Right atrium auricular region (tissue), 2 donors: Measurements from ENCODE around the gene ARHGEF28. TPM values are rescaled to one million over a fixed set of nuclear protein-coding genes. Genes with fewer than 3 reads are reported as not detected.

ENCODE experiments used
- DNase-seq: peaks from one replicate; pipeline ENCODE4 v3.0.0-alpha.2; 2019; ENCODE audit warnings: low spot score
- H3K27ac ChIP-seq, 2 donors: fragments of 200-600 bp; sonication (generic); 1 replicate in 1 of 2; 2 replicates in 1 of 2; pipeline ENCODE4 v1.5.1; 2016 to 2019
- H3K27me3 ChIP-seq, 2 donors: fragments of 200-600 bp; sonication (generic); one replicate each; pipeline versions ENCODE4 v1.5.1 to v1.6.0; 2017 to 2019
- H3K36me3 ChIP-seq: fragments of 200-600 bp; sonication (generic); one replicate; pipeline ENCODE4 v1.5.1; 2016
- H3K4me1 ChIP-seq, 2 donors: fragments of 200-600 bp; sonication (generic); one replicate each; pipeline versions ENCODE4 v1.5.1 to v1.6.0; 2017 to 2019
- H3K4me3 ChIP-seq, 2 donors: fragments of 200-600 bp; sonication (generic); 1 replicate in 1 of 2; 2 replicates in 1 of 2; pipeline ENCODE4 v1.5.1; 2017 to 2019; ENCODE audit warnings: mild to moderate bottlenecking in 1 of 2, moderate library complexity in 1 of 2
- H3K9me3 ChIP-seq, 2 donors: fragments of 200-600 bp; sonication (generic); one replicate each; pipeline ENCODE4 v1.5.1; 2019
- total RNA-seq, 2 donors: library from RNA; depleted of rRNA; stranded (reverse); fragments of >200 nt; gene quantifications; one replicate each; pipeline ENCODE4 v1.1.0, GENCODE V29; 2016
- TF ChIP-seq, protein P1 (sequence below), 2 donors: fragments of 200-600 bp; sonication (generic); IDR thresholded peaks; one replicate each; pipeline ENCODE4 v1.5.1; 2019; ENCODE audit warnings: antibody characterized with exemption in 2 of 2

ARHGEF28 gene
- total RNA-seq, 2 donors from 2014 or later, result 1.0 to 2.9 TPM

DNA sequence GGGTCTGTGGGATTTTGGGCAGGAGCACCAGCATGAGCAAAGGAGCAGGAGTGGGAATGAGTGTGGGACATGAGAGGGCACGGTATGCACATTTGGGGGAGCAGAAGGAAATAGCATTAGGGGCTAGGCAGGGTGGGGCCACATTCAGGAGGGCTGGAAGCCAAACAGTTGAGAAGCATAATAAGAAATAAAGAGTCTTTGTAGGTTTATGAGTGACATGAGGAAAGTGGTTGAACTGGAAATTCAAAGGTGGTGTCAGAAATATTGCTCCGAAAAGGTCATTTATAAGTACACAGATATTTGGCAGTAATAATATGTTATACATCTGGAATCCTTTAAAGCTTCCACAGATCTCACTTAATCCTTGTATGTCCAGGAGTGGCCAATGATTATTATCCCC, 26.4 kb downstream of the ARHGEF28 start:
- Histone ChIP-seq H3K36me3 (no peaks in the 10 kb centered on the region), H3K27me3 (no peaks in the 10 kb centered on the region), H3K4me3 (no peak overlapping the region), H3K9me3 (no peaks in the 10 kb centered on the region), H3K27ac (no peak overlapping the region), H3K4me1 (no peaks in the 10 kb centered on the region)
- no peak for DNase-seq
- TF ChIP-seq, protein P1, sequence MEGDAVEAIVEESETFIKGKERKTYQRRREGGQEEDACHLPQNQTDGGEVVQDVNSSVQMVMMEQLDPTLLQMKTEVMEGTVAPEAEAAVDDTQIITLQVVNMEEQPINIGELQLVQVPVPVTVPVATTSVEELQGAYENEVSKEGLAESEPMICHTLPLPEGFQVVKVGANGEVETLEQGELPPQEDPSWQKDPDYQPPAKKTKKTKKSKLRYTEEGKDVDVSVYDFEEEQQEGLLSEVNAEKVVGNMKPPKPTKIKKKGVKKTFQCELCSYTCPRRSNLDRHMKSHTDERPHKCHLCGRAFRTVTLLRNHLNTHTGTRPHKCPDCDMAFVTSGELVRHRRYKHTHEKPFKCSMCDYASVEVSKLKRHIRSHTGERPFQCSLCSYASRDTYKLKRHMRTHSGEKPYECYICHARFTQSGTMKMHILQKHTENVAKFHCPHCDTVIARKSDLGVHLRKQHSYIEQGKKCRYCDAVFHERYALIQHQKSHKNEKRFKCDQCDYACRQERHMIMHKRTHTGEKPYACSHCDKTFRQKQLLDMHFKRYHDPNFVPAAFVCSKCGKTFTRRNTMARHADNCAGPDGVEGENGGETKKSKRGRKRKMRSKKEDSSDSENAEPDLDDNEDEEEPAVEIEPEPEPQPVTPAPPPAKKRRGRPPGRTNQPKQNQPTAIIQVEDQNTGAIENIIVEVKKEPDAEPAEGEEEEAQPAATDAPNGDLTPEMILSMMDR (IDR thresholded peaks at IDR 0.05), result no peak

DNA sequence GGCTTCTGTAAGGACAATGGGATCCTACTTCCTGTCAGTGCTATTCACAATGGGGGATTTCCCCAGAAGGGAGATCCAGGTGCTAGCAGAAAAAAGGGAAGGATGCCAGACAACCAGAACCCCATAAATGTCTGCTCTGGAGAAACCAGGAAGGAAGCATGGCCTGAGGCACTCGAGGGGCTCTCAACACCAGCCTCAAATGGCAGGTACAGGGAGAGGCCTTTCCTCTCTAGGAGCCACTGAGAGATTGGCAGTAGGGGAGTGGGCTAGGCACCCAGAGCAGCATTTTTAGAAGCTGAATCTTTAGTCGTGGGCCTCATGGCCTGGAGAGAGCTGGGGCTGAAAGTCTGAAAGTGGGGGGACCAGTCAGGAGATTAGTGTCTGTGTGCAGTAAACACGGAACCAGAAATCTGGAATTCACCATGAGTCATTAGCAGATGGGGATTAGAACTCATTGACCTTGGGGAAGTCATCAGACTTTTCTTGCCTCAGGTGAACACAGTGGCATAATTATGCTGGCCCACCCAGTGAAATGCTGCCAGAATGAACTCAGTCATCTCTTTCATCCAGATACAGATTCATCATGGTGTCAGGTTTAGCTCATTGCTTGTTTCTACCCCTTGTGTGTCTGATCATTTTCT, 28.3 kb downstream of the ARHGEF28 start:
- no peak overlapping the region for H3K27ac ChIP-seq
- no peak for DNase-seq
- no peaks in the 10 kb centered on the region for H3K27me3 ChIP-seq
- no peaks in the 10 kb centered on the region for H3K4me1 ChIP-seq
- no peak overlapping the region for H3K4me3 ChIP-seq
- no peaks in the 10 kb centered on the region for H3K36me3 ChIP-seq
- TF ChIP-seq, protein P1 (IDR thresholded peaks at IDR 0.05), result no peak
- H3K9me3 ChIP-seq, result no peaks in the 10 kb centered on the region

DNA sequence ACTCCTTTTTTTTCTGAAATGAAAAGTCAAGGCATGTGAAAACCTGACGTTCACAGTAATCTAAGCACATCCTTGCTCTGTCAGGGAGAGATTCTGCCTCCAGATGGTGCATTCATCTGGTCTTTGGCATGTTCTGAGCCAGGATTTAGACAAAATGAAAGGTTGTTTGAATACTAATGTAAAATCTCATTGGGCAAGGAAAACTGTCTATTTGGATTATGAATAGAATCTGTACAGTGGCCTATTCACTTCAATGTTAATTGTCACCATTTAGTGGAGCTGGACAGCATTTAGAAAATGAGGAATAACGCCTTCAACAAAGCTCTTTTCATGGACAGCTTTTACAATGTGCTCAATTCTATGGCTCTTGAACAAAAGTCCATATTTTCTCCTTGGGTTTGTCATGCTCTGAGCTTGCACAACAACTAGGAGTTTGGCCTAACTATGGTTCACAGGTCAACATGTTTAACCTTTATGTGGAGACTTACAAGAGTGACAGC, 28.9 kb downstream of the ARHGEF28 start:
- no peak for DNase-seq
- H3K27ac ChIP-seq, result no peak overlapping the region
- no peaks in the 10 kb centered on the region for H3K36me3 ChIP-seq
- H3K27me3 ChIP-seq, result no peaks in the 10 kb centered on the region
- no peaks in the 10 kb centered on the region for H3K9me3 ChIP-seq
- H3K4me1 ChIP-seq, result no peaks in the 10 kb centered on the region
- H3K4me3 ChIP-seq, result no peak overlapping the region
- TF ChIP-seq, protein P1 (IDR thresholded peaks at IDR 0.05), result no peak

DNA sequence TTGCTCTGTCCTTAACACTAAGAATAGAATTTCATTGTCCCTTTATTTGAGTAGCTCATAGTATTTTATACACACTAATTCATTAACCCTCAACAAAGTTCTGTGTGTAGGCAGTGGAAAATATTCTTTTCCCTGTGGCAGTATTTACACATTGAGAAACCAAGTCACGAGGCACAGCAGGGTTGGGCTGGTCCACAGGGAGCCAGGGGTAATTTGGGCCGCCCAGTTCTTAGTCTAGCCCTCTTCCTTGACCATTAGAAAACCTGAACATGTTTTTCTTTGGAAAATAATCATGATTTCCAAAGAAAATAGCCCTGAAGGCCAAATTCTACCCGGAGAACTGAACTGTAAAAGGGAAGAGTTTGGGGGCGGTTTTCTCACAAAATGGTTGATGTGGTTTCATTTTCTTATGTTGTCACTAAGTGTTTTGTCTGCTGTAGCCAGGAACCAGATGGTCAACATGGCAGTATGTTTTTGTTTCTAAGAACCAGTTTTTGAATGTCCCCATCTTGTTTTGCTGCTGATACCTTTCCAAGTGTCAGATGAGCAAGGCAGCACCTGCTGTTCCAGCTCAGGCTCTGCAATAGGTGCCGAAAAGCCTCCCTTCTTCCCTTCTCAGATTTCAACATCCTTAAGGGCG, 29.6 kb downstream of the ARHGEF28 start:
- Histone ChIP-seq H3K4me3 (no peak overlapping the region), H3K27ac (no peak overlapping the region), H3K4me1 (no peaks in the 10 kb centered on the region), H3K9me3 (no peaks in the 10 kb centered on the region), H3K27me3 (no peaks in the 10 kb centered on the region), H3K36me3 (no peaks in the 10 kb centered on the region)
- no peak for DNase-seq
- TF ChIP-seq, protein P1 (IDR thresholded peaks at IDR 0.05), result no peak

DNA sequence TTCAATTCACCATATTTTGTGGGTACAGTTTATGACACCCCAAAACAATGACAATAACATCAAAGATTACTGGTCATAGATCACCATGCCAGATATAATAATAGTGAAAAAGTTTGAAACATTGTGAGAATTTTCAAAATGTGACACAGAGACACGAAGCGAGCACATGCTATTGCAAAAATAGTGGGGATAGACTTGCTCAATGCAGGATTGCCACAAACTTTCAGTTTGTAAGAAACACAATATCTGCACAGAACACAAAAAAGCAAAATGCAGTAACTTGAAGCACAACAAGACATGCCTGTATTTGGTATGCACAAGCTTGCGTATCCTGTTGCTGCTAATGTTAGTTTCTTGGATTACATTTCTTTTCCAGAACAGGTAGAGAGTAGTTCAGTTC, 35.8 kb downstream of the ARHGEF28 start:
- TF ChIP-seq, protein P1 (IDR thresholded peaks at IDR 0.05), result no peak
- no peak for DNase-seq
- Histone ChIP-seq H3K9me3 (no peaks in the 10 kb centered on the region), H3K27me3 (no peaks in the 10 kb centered on the region), H3K27ac (no peak overlapping the region), H3K4me3 (no peak overlapping the region), H3K36me3 (no peaks in the 10 kb centered on the region), H3K4me1 (no peaks in the 10 kb centered on the region)
